HEK293T (cell line): ENCODE data around the gene TEKT2.

Source experiments
- CTCF ChIA-PET: fragments of 350-600 bp; formaldehyde crosslinking; extraction: SDS; loops from one replicate; lab custom pipeline; 2021; ENCODE audit warnings: antibody characterized with exemption, inconsistent platforms; lab: Yijun Ruan, JAX
- POLR2A ChIA-PET: fragments of 350-600 bp; formaldehyde crosslinking; extraction: SDS; loops from one replicate; lab custom pipeline; 2020; ENCODE audit warnings: antibody characterized with exemption, inconsistent platforms; lab: Yijun Ruan, JAX
- DNase-seq: peaks from one replicate; pipeline ENCODE4 v3.0.0; 2012; ENCODE audit warnings: mixed read lengths; ENCODE audit errors: extremely low spot score
- ARNT ChIP-seq: fragments of 450-650 bp; IDR thresholded peaks from 2 replicates; pipeline ENCODE4 v1.6.1; 2017; ENCODE audit warnings: mild to moderate bottlenecking
- BHLHE40 ChIP-seq: fragments of 450-650 bp; IDR thresholded peaks from 2 replicates; pipeline ENCODE4 v1.6.1; 2016; ENCODE audit warnings: mild to moderate bottlenecking, moderate library complexity, borderline replicate concordance
- CTBP1 ChIP-seq: fragments of 450-650 bp; IDR thresholded peaks from 2 replicates; pipeline ENCODE4 v1.6.1; 2016; ENCODE audit warnings: borderline replicate concordance
- ELF4 ChIP-seq: fragments of 450-650 bp; IDR thresholded peaks from 2 replicates; pipeline ENCODE4 v1.6.1; 2017; ENCODE audit warnings: antibody characterized with exemption
- FOXA1 ChIP-seq: fragments of 450-650 bp; IDR thresholded peaks from 2 replicates; pipeline ENCODE4 v1.6.1; 2016; ENCODE audit warnings: mild to moderate bottlenecking
- FOXK2 ChIP-seq: fragments of 450-650 bp; IDR thresholded peaks from 2 replicates; pipeline ENCODE4 v1.6.1; 2016; ENCODE audit warnings: mild to moderate bottlenecking
- FOXM1 ChIP-seq: fragments of 450-650 bp; IDR thresholded peaks from 2 replicates; pipeline ENCODE4 v1.6.1; 2017; ENCODE audit warnings: mild to moderate bottlenecking, borderline replicate concordance
- HDGF ChIP-seq: fragments of 450-650 bp; IDR thresholded peaks from 2 replicates; pipeline ENCODE4 v1.6.1; 2017; ENCODE audit warnings: antibody characterized with exemption, borderline replicate concordance
- L3MBTL2 ChIP-seq: fragments of 450-650 bp; conservative IDR thresholded peaks from 2 replicates; pipeline ENCODE4 v1.6.1; 2016; ENCODE audit warnings: mild to moderate bottlenecking
- LEF1 ChIP-seq: fragments of 450-650 bp; IDR thresholded peaks from 2 replicates; pipeline ENCODE4 v1.6.1; 2017; ENCODE audit warnings: mild to moderate bottlenecking, borderline replicate concordance
- NFRKB ChIP-seq: fragments of 450-650 bp; IDR thresholded peaks from 2 replicates; pipeline ENCODE4 v1.6.1; 2016; ENCODE audit warnings: mild to moderate bottlenecking, moderate library complexity
- SP1 ChIP-seq: fragments of 450-650 bp; IDR thresholded peaks from 2 replicates; pipeline ENCODE4 v1.6.1; 2017
- SUZ12 ChIP-seq: fragments of 450-650 bp; IDR thresholded peaks from 2 replicates; pipeline ENCODE4 v1.6.1; 2016; ENCODE audit warnings: mild to moderate bottlenecking
- TARDBP ChIP-seq: fragments of 450-650 bp; IDR thresholded peaks from 2 replicates; pipeline ENCODE4 v1.6.1; 2016
- ZNF384 ChIP-seq: fragments of 450-650 bp; IDR thresholded peaks from 2 replicates; pipeline ENCODE4 v1.6.1; 2016
- TF ChIP-seq, protein P1 (sequence below): fragments of 450-650 bp; IDR thresholded peaks from 2 replicates; pipeline ENCODE4 v1.6.1; 2016

Gene TEKT2

DNA sequence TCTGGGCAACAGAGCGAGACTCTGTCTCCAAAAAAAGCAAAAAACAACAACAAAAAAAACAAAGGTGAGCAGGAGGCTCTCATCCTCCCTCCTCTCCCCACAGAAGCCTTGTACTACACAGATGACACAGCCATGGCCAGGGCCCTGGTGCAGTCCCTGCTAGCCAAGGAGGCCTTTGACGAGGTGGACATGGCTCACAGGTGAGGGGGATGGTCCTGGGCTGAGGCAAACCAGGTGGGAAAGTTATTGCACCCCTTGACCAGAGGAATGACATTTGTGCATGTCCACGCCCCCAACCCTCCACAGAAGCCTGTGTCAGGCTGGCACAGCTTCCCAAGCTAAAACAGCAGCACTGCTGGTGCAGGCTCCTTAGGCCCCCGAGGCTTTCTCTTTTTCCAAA lies 7.2 kb downstream of the TEKT2 start:
- ChIA-PET CTCF (no interaction called here), POLR2A (no interaction called here)
- no peak for TF ChIP-seq FOXA1
- no peak for TF ChIP-seq CTBP1
- TF ChIP-seq SUZ12: no peak
- no peak for TF ChIP-seq HDGF
- no peak for DNase-seq

DNA sequence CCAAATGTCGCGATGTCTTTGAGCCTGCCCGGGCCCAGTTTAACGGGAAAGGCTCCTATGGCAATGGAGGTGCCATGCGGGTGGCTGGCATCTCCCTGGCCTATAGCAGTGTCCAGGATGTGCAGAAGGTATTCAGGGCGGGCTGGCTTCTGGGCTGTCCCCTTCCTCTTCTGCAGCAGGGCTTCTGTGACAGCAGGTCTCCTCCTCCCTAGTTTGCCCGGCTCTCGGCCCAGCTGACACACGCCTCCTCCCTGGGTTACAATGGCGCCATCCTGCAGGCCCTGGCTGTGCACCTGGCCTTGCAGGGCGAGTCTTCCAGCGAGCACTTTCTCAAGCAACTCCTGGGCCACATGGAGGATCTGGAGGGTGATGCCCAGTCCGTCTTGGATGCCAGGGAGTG lies 7.8 kb downstream of the TEKT2 start:
- DNase-seq: no peak
- ChIA-PET POLR2A (interaction anchor here (0.5 kb wide), 1 partner anchor 224 kb away, joined by 3 read pairs; no protein-coding TSS in a partner anchor), CTCF (no interaction called here)

DNA sequence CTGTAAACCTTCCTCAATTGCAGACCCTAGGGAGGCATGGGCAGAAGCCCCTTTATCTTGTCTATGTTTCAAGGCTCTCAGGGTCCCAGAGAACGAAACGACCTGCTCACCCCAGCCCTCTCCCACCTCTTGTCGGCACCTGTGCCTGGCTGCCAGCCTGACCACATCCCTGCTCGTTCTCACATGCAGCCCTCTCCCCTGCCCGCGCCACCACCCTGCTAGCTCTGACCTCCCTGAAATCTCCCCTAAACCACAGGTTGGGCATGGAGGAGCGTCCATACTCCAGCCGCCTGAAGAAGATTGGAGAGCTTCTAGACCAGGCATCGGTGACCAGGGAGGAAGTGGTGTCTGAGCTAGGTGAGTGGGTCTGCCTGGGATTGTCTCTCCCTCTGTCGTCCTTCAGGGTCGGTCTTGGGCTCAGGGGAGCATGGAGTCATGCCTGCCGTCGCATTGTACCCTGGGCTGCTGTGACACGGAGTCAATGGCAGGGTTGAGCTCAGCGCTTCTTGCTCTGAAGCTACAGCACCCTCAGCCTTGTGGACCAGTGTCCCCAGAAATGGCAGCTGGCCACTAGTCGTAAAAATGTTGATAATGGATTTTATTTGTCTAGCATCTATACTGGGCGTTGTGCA lies 8.4 kb downstream of the TEKT2 start:
- TF ChIP-seq SP1 (no peak), BHLHE40 (no peak), ELF4 (no peak), SUZ12 (no peak), ARNT (no peak)
- no peak for DNase-seq
- ChIA-PET POLR2A (interaction anchor here (0.5 kb wide), 1 partner anchor 225 kb away, joined by 3 read pairs; no protein-coding TSS in a partner anchor), CTCF (no interaction called here)

More for the DNA sequence above, 7.8 kb downstream of the TEKT2 start:
- TF ChIP-seq HDGF (no peak), TARDBP (no peak), BHLHE40 (no peak), NFRKB (no peak), FOXM1 (no peak), SUZ12 (no peak), LEF1 (no peak), ELF4 (no peak), FOXA1 (no peak), ARNT (no peak), FOXK2 (no peak), SP1 (no peak), CTBP1 (no peak), ZNF384 (no peak)
- TF ChIP-seq, protein P1, sequence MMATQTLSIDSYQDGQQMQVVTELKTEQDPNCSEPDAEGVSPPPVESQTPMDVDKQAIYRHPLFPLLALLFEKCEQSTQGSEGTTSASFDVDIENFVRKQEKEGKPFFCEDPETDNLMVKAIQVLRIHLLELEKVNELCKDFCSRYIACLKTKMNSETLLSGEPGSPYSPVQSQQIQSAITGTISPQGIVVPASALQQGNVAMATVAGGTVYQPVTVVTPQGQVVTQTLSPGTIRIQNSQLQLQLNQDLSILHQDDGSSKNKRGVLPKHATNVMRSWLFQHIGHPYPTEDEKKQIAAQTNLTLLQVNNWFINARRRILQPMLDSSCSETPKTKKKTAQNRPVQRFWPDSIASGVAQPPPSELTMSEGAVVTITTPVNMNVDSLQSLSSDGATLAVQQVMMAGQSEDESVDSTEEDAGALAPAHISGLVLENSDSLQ: no peak

DNA sequence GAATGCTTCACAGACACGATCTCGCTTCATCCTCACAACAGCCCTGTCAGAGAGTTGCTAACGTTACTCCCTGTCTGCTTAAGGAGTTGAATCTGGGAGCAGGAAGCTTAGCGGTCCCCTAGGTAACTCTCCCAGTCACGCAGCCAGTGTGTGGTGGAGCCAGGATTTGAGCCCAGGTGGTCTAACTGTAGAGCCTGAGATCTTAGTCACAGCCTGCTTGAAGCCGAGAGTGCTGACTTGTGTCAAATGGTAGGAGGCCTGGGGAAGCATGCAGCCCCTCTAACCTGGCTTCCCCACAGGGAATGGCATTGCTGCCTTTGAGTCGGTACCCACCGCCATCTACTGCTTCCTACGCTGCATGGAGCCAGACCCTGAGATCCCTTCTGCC lies 8.9 kb downstream of the TEKT2 start:
- POLR2A ChIA-PET: no interaction called here
- no peak for DNase-seq
- CTCF ChIA-PET: no interaction called here
- TF ChIP-seq, protein P1: no peak
- no peak for TF ChIP-seq ELF4
- no peak for TF ChIP-seq SP1
- no peak for TF ChIP-seq FOXM1
- TF ChIP-seq FOXA1: no peak
- no peak for TF ChIP-seq LEF1
- no peak for TF ChIP-seq ARNT
- no peak for TF ChIP-seq HDGF
- TF ChIP-seq FOXK2: no peak
- no peak for TF ChIP-seq NFRKB
- TF ChIP-seq BHLHE40: no peak
- no peak for TF ChIP-seq L3MBTL2
- no peak for TF ChIP-seq ZNF384
- TF ChIP-seq TARDBP: no peak

DNA sequence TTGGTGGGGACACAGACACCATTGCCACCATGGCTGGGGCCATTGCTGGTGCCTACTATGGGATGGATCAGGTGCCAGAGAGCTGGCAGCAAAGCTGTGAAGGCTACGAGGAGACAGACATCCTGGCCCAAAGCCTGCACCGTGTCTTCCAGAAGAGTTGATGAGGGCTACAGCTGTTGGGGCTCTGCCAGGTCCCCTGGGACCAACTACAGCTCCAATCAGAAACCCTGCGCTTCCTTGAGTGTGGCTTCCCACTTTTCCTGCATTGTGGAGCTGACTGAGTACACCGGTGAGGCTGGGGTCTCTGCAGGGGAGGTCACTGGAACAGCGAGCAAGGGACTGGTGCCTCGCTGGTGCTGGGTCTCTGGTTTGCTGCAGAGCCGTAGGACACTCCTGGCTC lies 9.3 kb downstream of the TEKT2 start:
- no peak for TF ChIP-seq ZNF384
- no peak for TF ChIP-seq TARDBP
- ChIA-PET CTCF (no interaction called here), POLR2A (no interaction called here)
- no peak for DNase-seq

DNA sequence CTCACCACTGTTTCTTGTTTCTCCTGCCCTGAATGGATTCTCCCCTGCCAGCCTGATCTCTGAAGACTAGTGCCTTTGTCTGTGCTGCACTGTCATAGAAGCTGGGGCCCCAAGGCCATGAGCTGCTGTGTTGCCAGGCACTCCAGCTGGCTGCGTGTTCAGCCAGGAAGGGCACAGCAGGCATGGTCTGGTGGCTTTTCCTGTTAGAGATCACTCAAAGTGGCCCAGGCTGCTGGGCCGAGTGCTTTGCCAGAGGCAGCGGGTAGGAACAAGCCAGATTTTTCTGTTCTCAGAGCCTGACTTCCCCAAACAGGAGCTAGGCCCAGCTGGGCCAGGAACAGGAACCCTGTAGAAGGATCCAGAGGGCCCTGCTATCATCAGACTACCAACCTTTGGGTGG lies 10.0 kb downstream of the TEKT2 start:
- CTCF ChIA-PET: no interaction called here
- DNase-seq: no peak
- TF ChIP-seq FOXM1: no peak
- TF ChIP-seq FOXA1: no peak
- no peak for TF ChIP-seq LEF1
- TF ChIP-seq SP1: no peak
- no peak for TF ChIP-seq CTBP1
- TF ChIP-seq TARDBP: no peak
- TF ChIP-seq NFRKB: no peak
- no peak for TF ChIP-seq ELF4
- TF ChIP-seq SUZ12: no peak
- TF ChIP-seq ZNF384: no peak
- no peak for TF ChIP-seq BHLHE40
- POLR2A ChIA-PET: no interaction called here

DNA sequence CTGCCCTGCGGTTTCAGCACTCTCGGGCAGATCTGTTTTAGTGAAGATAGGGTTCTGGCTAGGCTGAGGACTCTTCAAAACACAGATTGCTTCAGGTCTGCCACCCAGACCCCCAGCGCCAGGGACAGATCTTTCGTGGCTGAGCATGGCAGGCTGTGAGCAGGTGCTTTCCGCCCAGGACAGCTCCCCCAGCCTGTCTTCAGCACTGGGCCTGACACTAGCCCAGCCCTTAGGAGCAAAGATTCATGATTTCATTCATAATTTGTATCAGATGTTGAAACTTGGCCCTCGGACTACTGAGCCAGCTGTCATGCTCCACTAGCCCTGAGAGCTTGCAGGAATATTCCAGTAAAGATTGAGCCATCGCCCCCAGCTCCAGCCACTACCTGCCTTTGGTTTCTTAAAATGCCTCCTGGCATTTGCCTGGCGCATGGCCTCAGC lies 10.7 kb downstream of the TEKT2 start:
- CTCF ChIA-PET: interaction anchor here (0.8 to 3.1 kb wide), 2 partner anchors 40 to 94 kb away, joined by 3 to 22 read pairs; no protein-coding TSS in a partner anchor
- DNase-seq: no peak
- no peak for TF ChIP-seq LEF1
- TF ChIP-seq NFRKB: no peak
- TF ChIP-seq, protein P1: no peak
- TF ChIP-seq ZNF384: no peak
- no peak for TF ChIP-seq HDGF
- no peak for TF ChIP-seq SUZ12
- TF ChIP-seq BHLHE40: no peak
- TF ChIP-seq TARDBP: no peak
- no peak for TF ChIP-seq FOXM1
- no peak for TF ChIP-seq SP1
- TF ChIP-seq CTBP1: no peak
- TF ChIP-seq FOXA1: no peak
- TF ChIP-seq FOXK2: no peak
- POLR2A ChIA-PET: interaction anchor here (0.8 kb wide), 1 partner anchor 8 kb away, joined by 3 read pairs; no protein-coding TSS in a partner anchor
